ENCODE data around the gene ABI3.

DNA sequence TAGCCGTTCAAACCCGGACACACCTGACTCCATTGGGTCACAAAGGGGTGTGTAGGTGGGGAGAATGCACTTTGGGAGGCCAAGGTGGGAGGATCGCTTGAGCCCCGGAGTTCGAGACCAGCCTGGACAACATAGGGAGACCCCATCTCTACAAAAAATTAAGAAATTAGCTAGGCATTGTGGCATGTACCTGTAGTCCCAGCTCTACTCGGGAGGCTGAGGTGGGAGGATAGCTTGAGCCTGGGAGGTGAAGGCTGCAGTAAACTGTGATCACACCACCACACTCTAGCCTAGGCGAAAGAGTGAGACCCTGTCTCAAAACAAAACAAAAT, 21.0 kb downstream of the ABI3 start:
- TF ChIP-seq, protein P1, sequence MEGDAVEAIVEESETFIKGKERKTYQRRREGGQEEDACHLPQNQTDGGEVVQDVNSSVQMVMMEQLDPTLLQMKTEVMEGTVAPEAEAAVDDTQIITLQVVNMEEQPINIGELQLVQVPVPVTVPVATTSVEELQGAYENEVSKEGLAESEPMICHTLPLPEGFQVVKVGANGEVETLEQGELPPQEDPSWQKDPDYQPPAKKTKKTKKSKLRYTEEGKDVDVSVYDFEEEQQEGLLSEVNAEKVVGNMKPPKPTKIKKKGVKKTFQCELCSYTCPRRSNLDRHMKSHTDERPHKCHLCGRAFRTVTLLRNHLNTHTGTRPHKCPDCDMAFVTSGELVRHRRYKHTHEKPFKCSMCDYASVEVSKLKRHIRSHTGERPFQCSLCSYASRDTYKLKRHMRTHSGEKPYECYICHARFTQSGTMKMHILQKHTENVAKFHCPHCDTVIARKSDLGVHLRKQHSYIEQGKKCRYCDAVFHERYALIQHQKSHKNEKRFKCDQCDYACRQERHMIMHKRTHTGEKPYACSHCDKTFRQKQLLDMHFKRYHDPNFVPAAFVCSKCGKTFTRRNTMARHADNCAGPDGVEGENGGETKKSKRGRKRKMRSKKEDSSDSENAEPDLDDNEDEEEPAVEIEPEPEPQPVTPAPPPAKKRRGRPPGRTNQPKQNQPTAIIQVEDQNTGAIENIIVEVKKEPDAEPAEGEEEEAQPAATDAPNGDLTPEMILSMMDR (IDR thresholded peaks at IDR 0.05), result no peak
- TF ChIP-seq EZH2phosphoT487 (IDR thresholded peaks at IDR 0.05), result no peak
